Dermis blood vessel endothelial cell (primary cell): Measurements from ENCODE around the gene PROX1. TPM values are rescaled to one million over a fixed set of nuclear protein-coding genes. Genes with fewer than 3 reads are reported as not detected.
A peak's percentile ranks its signal among the peaks of the same experiment; 100 is the strongest.

ENCODE experiments used
- DNase-seq: peaks from one replicate; pipeline ENCODE4 v3.0.0; 2010
- total RNA-seq: library from RNA; depleted of rRNA; stranded (reverse); fragments of >200 nt; gene quantifications from 2 replicates; pipeline ENCODE4 v1.2.3, GENCODE V29; 2014

Gene PROX1
- 45.8 and 114 TPM in 2 replicates for total RNA-seq

GRCh38 chr1:213987927-213988506 lies at the start of gene PROX1:
Gene PROX1, plus strand, starts transcription at chr1:213987973. Its CDS starts 8,563 bp downstream, at chr1:213996536.
- peak; percentile 46 for DNase-seq

- no peak for DNase-seq
These were observed 49.0 kb upstream of the PROX1 start for GRCh38 chr1:213938776-213939175.

GRCh38 chr1:213939888-213940287 lies 47.9 kb upstream of the PROX1 start:
- DNase-seq, result no peak

GRCh38 chr1:213940947-213941346 lies 46.8 kb upstream of the PROX1 start:
- DNase-seq, result no peak

- no peak for DNase-seq
These were observed 45.7 kb upstream of the PROX1 start for GRCh38 chr1:213942061-213942460.

GRCh38 chr1:213947200-213947801 lies 40.5 kb upstream of the PROX1 start:
- DNase-seq, result no peak

GRCh38 chr1:213951876-213952275 lies 35.9 kb upstream of the PROX1 start:
- DNase-seq, result no peak

GRCh38 chr1:213953806-213954205 lies 34.0 kb upstream of the PROX1 start:
- no peak for DNase-seq

GRCh38 chr1:213956295-213956770 lies 31.4 kb upstream of the PROX1 start:
- no peak for DNase-seq

GRCh38 chr1:213958346-213958745 lies 29.4 kb upstream of the PROX1 start:
- no peak for DNase-seq

GRCh38 chr1:213960963-213961362 lies 26.8 kb upstream of the PROX1 start:
- DNase-seq, result no peak

- no peak for DNase-seq
These were observed 25.3 kb upstream of the PROX1 start for GRCh38 chr1:213962508-213962907.

- no peak for DNase-seq
These were observed 21.7 kb upstream of the PROX1 start for GRCh38 chr1:213966122-213966521.

GRCh38 chr1:213968146-213968825 lies 19.5 kb upstream of the PROX1 start:
- DNase-seq, result no peak

- no peak for DNase-seq
These were observed 17.7 kb upstream of the PROX1 start for GRCh38 chr1:213969958-213970555.

- DNase-seq, result no peak
These were observed 15.6 kb upstream of the PROX1 start for GRCh38 chr1:213972141-213972540.

GRCh38 chr1:213973129-213973528 lies 14.6 kb upstream of the PROX1 start:
- DNase-seq, result no peak

GRCh38 chr1:213976665-213977485 lies 10.9 kb upstream of the PROX1 start:
- no peak for DNase-seq

GRCh38 chr1:213977486-213977842 lies 10.3 kb upstream of the PROX1 start:
- peak; percentile 92 for DNase-seq

GRCh38 chr1:213977909-213978308 lies 9.9 kb upstream of the PROX1 start:
- DNase-seq, result no peak

GRCh38 chr1:213979751-213980586 lies 7.8 kb upstream of the PROX1 start:
- no peak for DNase-seq

GRCh38 chr1:213980906-213981305 lies 6.9 kb upstream of the PROX1 start:
- DNase-seq, result no peak
